A549 (cell line): ENCODE data around the gene RNF38. TPM values are rescaled to one million over a fixed set of nuclear protein-coding genes. Genes with fewer than 3 reads are reported as not detected.
"Not testable (repeated sequence)": the region's sequence is repeated elsewhere in the genome, so short reads cannot be mapped to it uniquely, and the experiment has no call there.

ENCODE experiments used
- ATAC-seq, 2 experiments: fragments of 200-7000 bp in 1 of 2; fragments of >200 bp in 1 of 2; cut with Nextera tagmentation in 1 of 2; cut with Tn5 transposase in 1 of 2; 3 replicates each; pipeline versions ENCODE4 v1.8.0 to v1.9.1; 2018 to 2020; ENCODE audit warnings: mild to moderate bottlenecking in 1 of 2, moderate library complexity in 1 of 2
- CTCF ChIA-PET: fragments of 300-600 bp; sonication (Branson Sonifier 250); formaldehyde crosslinking; extraction: SDS; loops from one replicate; lab custom pipeline; 2021; ENCODE audit warnings: antibody characterized with exemption, inconsistent platforms; lab: Yijun Ruan, JAX
- POLR2A ChIA-PET: fragments of 350-600 bp; formaldehyde crosslinking; extraction: SDS; loops from one replicate; lab custom pipeline; 2021; ENCODE audit warnings: antibody characterized with exemption, inconsistent platforms; lab: Yijun Ruan, JAX
- DNase-seq, 2 experiments: peaks; one replicate each; pipeline versions ENCODE4 v3.0.0 to v3.0.0-alpha.2; 2011 to 2016; ENCODE audit warnings: low read depth in 1 of 2, low spot score in 1 of 2
- FAIRE-seq: peaks from 2 replicates; lab custom pipeline; 2011; peaks lifted over from hg19 to GRCh38; lab: Jason Lieb, UNC
- H3K27ac ChIP-seq, 2 experiments: fragments of >200 bp; sonication (Bioruptor Twin); formaldehyde crosslinking; 3 replicates each; pipeline ENCODE4 v1.5.1; 2016 to 2017
- H3K4me1 ChIP-seq: fragments of >200 bp; sonication (Bioruptor Twin); formaldehyde crosslinking; 3 replicates; pipeline ENCODE4 v1.6.1; 2016
- H3K4me2 ChIP-seq: fragments of >200 bp; sonication (Bioruptor Twin); formaldehyde crosslinking; 3 replicates; pipeline ENCODE4 v1.6.1; 2016
- H3K4me3 ChIP-seq: fragments of >200 bp; sonication (Bioruptor Twin); formaldehyde crosslinking; 3 replicates; pipeline ENCODE4 v1.5.1; 2016
- H3K9me3 ChIP-seq: fragments of >200 bp; sonication (Bioruptor Twin); formaldehyde crosslinking; 3 replicates; pipeline ENCODE4 v1.6.1; 2016
- CBX8 ChIP-seq: fragments of 200-600 bp; sonication (generic); IDR thresholded peaks from 2 replicates; pipeline ENCODE4 v1.6.1; 2016
- CEBPB ChIP-seq, 2 experiments: fragments of >200 bp in 1 of 2; sonication (Bioruptor Twin) in 1 of 2; formaldehyde crosslinking in 1 of 2; IDR thresholded peaks; 2 replicates each; pipeline ENCODE4 v1.6.1; 2012 to 2016
- CHD2 ChIP-seq: fragments of 150-350 bp; IDR thresholded peaks from 2 replicates; pipeline ENCODE4 v1.6.1; 2014; ENCODE audit warnings: low read length; ENCODE audit not compliant: partially characterized antibody
- EP300 ChIP-seq, 2 experiments: fragments of >200 bp; sonication (Bioruptor Twin); formaldehyde crosslinking; IDR thresholded peaks; 2 replicates in 1 of 2; 3 replicates in 1 of 2; pipeline ENCODE4 v1.6.1; 2016 to 2017
- ESRRA ChIP-seq: fragments of 150-350 bp; IDR thresholded peaks from 2 replicates; pipeline ENCODE4 v1.6.1; 2014; ENCODE audit warnings: mild to moderate bottlenecking, low read length, borderline replicate concordance
- FOSL2 ChIP-seq, 2 experiments: fragments of 450-650 bp in 1 of 2; fragments of >200 bp in 1 of 2; sonication (Bioruptor Twin) in 1 of 2; formaldehyde crosslinking; IDR thresholded peaks; 2 replicates each; pipeline versions ENCODE4 v1.5.0 to v1.6.1; 2016 to 2020; ENCODE audit warnings: mild to moderate bottlenecking in 1 of 2, moderate library complexity in 1 of 2
- GATA3 ChIP-seq: IDR thresholded peaks from 2 replicates; pipeline ENCODE4 v1.6.1; 2012; ENCODE audit warnings: borderline replicate concordance
- HOXB13 ChIP-seq: fragments of 250-450 bp; sonication (Bioruptor Pico); IDR thresholded peaks from 2 replicates; pipeline ENCODE4 v1.5.0; 2020; ENCODE audit warnings: low read depth, mild to moderate bottlenecking, moderate library complexity
- JUNB ChIP-seq: fragments of >200 bp; sonication (Bioruptor Twin); formaldehyde crosslinking; IDR thresholded peaks from 2 replicates; pipeline ENCODE4 v1.6.1; 2016
- MAZ ChIP-seq: fragments of 150-350 bp; IDR thresholded peaks from 2 replicates; pipeline ENCODE4 v1.6.1; 2014; ENCODE audit warnings: antibody characterized with exemption, low read depth, low read length, borderline replicate concordance
- NFE2L2 ChIP-seq: fragments of 150-350 bp; conservative IDR thresholded peaks from 2 replicates; pipeline ENCODE4 v1.6.1; 2014; ENCODE audit warnings: low read length
- POLR2A ChIP-seq: IDR thresholded peaks from 2 replicates; pipeline ENCODE4 v1.6.1; 2012; ENCODE audit warnings: mild to moderate bottlenecking, low read length
- POLR2AphosphoS2 ChIP-seq: conservative IDR thresholded peaks from 2 replicates; pipeline ENCODE4 v1.6.1; 2012; ENCODE audit warnings: low read length, improper control_type of control experiment, inconsistent platforms
- SMC3 ChIP-seq: fragments of >200 bp; sonication (Bioruptor Twin); formaldehyde crosslinking; IDR thresholded peaks from 3 replicates; pipeline ENCODE4 v1.6.1; 2018; ENCODE audit warnings: inconsistent platforms
- WGBS: methylation state at CpG from one replicate; pipeline ENCODE4 v1.1.6; 2017; ENCODE audit errors: missing lambda C conversion rate; 5-methylcytosine and 5-hydroxymethylcytosine counted together
- polyA plus RNA-seq, 4 experiments: library from polyadenylated mRNA; depleted of rRNA in 3 of 4; stranded (reverse); fragments of >200 nt; fragmentation: RNase III in 1 of 4; extraction: RNeasy Plus Mini Kit Qiagen cat#74134 plus additional on column Dnase treatment in 1 of 4; gene quantifications; 2 replicates in 3 of 4; 3 replicates in 1 of 4; pipeline ENCODE4 v1.2.3, GENCODE V29; 2011 to 2017
- TF ChIP-seq, protein P1 (sequence below): fragments of 450-650 bp; IDR thresholded peaks from 2 replicates; pipeline ENCODE4 v1.6.1; 2014; ENCODE audit warnings: antibody characterized with exemption
- TF ChIP-seq, protein P2 (sequence below): fragments of >200 bp; sonication (Bioruptor Twin); formaldehyde crosslinking; IDR thresholded peaks from 2 replicates; pipeline ENCODE4 v1.6.1; 2016
- TF ChIP-seq, protein P3 (sequence below): fragments of 250-450 bp; sonication (Bioruptor Pico); IDR thresholded peaks from 2 replicates; pipeline ENCODE4 v1.5.0; 2020; ENCODE audit warnings: low read depth, mild to moderate bottlenecking, moderate library complexity
- TF ChIP-seq, protein P4 (sequence below): fragments of 150-350 bp; IDR thresholded peaks from 2 replicates; pipeline ENCODE4 v1.6.1; 2014; ENCODE audit warnings: low read depth, mild to moderate bottlenecking, low read length
- TF ChIP-seq, protein P5 (sequence below): fragments of >200 bp; sonication (Bioruptor Twin); formaldehyde crosslinking; IDR thresholded peaks from 3 replicates; pipeline ENCODE4 v1.5.1; 2016

The RNF38 gene
- polyA plus RNA-seq, 2 of the 4 experiments (the other 2 are of a cell fraction) = 8.7 to 13.2 TPM

DNA sequence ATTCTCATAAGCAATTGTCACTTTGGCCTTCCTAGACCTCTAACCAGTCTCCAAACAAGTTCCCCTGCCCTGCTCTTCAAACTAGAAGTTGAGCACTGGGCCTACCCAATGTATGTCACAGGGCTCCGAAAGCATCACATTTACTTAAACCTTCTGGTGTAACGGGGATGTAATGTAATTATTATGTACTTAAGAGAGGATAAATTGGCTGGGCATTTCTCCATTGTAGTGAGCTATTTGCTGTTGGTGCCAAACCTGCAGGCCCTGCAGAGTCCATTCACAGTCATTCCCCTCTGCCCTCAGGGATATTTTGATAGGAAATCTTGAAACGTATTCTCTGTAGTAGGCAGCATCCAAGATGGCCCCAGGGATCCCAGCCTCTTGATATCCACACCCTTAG is 77.6 kb downstream of the RNF38 start:
- ATAC-seq (no peak), FAIRE-seq (no peak), DNase-seq (no peak)
- TF ChIP-seq POLR2AphosphoS2 (no peak), ESRRA (no peak), CHD2 (no peak), CBX8 (no peak), EP300 (IDR thresholded peaks at IDR 0.05) (no peak), HOXB13 (CRISPR knock-in tag) (no peak), NFE2L2 (no peak), MAZ (no peak)
- TF ChIP-seq, protein P1, sequence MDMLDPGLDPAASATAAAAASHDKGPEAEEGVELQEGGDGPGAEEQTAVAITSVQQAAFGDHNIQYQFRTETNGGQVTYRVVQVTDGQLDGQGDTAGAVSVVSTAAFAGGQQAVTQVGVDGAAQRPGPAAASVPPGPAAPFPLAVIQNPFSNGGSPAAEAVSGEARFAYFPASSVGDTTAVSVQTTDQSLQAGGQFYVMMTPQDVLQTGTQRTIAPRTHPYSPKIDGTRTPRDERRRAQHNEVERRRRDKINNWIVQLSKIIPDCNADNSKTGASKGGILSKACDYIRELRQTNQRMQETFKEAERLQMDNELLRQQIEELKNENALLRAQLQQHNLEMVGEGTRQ = no peak
- TF ChIP-seq, protein P2, sequence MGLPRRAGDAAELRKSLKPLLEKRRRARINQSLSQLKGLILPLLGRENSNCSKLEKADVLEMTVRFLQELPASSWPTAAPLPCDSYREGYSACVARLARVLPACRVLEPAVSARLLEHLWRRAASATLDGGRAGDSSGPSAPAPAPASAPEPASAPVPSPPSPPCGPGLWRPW = no peak
- TF ChIP-seq, protein P3, sequence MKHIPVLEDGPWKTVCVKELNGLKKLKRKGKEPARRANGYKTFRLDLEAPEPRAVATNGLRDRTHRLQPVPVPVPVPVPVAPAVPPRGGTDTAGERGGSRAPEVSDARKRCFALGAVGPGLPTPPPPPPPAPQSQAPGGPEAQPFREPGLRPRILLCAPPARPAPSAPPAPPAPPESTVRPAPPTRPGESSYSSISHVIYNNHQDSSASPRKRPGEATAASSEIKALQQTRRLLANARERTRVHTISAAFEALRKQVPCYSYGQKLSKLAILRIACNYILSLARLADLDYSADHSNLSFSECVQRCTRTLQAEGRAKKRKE (CRISPR knock-in tag) = no peak
- CTCF ChIA-PET = interaction anchor here (1.4 to 2.8 kb wide), 2 partner anchors 20 to 75 kb away, joined by 3 to 10 read pairs; no protein-coding TSS in a partner anchor
- 67% methylated on average over 3 of the region's 3 CpGs for WGBS
- H3K4me1 ChIP-seq = peaks cover 34% of the 10 kb centered on the region
- POLR2A ChIA-PET = no interaction called here
- H3K4me2 ChIP-seq = no peak overlapping the region
- no peak overlapping the region for H3K4me3 ChIP-seq
- H3K27ac ChIP-seq = peak overlapping the region in 1 of 2 experiments; percentile 58; a peak in 3 of 6 replicates
- peaks cover 16% of the 10 kb centered on the region for H3K9me3 ChIP-seq

DNA sequence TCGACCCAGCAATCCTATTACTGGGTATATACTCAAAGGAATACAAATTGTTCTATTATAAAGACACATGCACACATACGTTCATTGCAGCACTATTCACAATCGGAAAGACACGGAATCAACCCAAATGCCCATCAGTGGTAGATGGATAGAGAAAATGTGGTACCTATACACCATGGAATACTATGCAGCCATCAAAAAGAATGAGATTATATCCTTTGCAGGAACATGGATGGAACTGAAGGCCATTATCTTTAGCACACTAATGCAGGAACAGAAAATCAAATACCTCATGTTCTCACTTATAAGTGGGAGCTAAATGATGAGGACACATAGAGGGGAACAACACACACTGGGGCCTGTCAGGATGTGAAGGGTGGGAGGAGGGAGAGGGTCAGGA is 78.2 kb downstream of the RNF38 start:
- peaks cover 16% of the 10 kb centered on the region for H3K9me3 ChIP-seq
- DNase-seq, ATAC-seq, H3K4me2 ChIP-seq, POLR2A ChIA-PET, H3K4me3 ChIP-seq: not testable (repeated sequence)
- FAIRE-seq = peak; percentile 51
- 87% methylated on average over 4 of the region's 4 CpGs for WGBS
- peaks cover 40% of the 10 kb centered on the region for H3K4me1 ChIP-seq
- H3K27ac ChIP-seq = peak overlapping the region in 1 of 2 experiments; percentile 99; a peak in 3 of 6 replicates
- CTCF ChIA-PET = interaction anchor here (1.4 to 2.8 kb wide), 2 partner anchors 19 to 74 kb away, joined by 3 to 10 read pairs; no protein-coding TSS in a partner anchor

DNA sequence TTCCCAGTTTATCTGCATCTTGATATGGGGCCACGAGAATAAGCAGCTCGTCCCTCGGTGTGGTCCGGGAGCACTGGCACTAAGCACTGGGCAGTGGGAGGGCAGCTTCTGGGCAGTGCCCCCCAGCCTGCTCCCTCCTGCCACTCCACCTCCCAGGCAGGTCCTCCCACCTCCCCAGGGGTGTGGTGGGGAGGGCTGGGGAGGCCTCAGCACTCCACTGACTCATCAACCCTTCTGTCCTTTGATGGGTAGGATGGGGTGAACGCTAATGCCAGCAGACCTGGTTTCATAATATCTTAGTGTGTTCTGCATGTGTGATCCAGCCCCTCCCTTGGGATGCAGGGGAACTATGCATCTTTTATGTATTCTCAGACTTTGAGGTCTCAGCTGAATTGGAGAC is 79.6 kb downstream of the RNF38 start:
- Histone ChIP-seq H3K9me3 (peaks cover 16% of the 10 kb centered on the region), H3K4me3 (peak overlapping the region; percentile 14; the same call in 1 of the 3 replicates), H3K27ac (peak overlapping the region; percentile 87 to 99), H3K4me2 (peak overlapping the region; percentile 62), H3K4me1 (peaks cover 54% of the 10 kb centered on the region)
- ChIA-PET POLR2A (interaction anchor here (2.2 to 4.6 kb wide), 2 partner anchors 62 to 130 kb away, joined by 7 to 40 read pairs; partner anchors contain the start of genes CLTA and GNE), CTCF (interaction anchor here (0.9 to 5.6 kb wide), 7 partner anchors 10 to 77 kb away, joined by 3 to 76 read pairs (median 4); no protein-coding TSS in a partner anchor)
- FAIRE-seq = peak; percentile 86
- ATAC-seq = peak; percentile 64 to 81
- 16% methylated on average over 5 of the region's 5 CpGs for WGBS
- TF ChIP-seq, protein P4, sequence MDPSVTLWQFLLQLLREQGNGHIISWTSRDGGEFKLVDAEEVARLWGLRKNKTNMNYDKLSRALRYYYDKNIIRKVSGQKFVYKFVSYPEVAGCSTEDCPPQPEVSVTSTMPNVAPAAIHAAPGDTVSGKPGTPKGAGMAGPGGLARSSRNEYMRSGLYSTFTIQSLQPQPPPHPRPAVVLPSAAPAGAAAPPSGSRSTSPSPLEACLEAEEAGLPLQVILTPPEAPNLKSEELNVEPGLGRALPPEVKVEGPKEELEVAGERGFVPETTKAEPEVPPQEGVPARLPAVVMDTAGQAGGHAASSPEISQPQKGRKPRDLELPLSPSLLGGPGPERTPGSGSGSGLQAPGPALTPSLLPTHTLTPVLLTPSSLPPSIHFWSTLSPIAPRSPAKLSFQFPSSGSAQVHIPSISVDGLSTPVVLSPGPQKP = no peak
- TF ChIP-seq, protein P5, sequence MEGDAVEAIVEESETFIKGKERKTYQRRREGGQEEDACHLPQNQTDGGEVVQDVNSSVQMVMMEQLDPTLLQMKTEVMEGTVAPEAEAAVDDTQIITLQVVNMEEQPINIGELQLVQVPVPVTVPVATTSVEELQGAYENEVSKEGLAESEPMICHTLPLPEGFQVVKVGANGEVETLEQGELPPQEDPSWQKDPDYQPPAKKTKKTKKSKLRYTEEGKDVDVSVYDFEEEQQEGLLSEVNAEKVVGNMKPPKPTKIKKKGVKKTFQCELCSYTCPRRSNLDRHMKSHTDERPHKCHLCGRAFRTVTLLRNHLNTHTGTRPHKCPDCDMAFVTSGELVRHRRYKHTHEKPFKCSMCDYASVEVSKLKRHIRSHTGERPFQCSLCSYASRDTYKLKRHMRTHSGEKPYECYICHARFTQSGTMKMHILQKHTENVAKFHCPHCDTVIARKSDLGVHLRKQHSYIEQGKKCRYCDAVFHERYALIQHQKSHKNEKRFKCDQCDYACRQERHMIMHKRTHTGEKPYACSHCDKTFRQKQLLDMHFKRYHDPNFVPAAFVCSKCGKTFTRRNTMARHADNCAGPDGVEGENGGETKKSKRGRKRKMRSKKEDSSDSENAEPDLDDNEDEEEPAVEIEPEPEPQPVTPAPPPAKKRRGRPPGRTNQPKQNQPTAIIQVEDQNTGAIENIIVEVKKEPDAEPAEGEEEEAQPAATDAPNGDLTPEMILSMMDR = no peak
- peak; percentile 42 to 56; a peak in 2 of 5 replicates for TF ChIP-seq EP300 (IDR thresholded peaks at IDR 0.05)
- peak; percentile 33; the same call in 1 of the 2 replicates for TF ChIP-seq GATA3
- peak; percentile 67 for TF ChIP-seq JUNB
- TF ChIP-seq POLR2A = peak; percentile 25; the same call in 1 of the 2 replicates
- TF ChIP-seq FOSL2 (IDR thresholded peaks at IDR 0.05) = peak; percentile 45
- TF ChIP-seq FOSL2 (CRISPR knock-in tag; IDR thresholded peaks at IDR 0.05) = peak; percentile 59; the same call in 1 of the 2 replicates
- peak; percentile 15; the same call in 1 of the 3 replicates for TF ChIP-seq SMC3
- peak; percentile 14 to 33; a peak in 2 of 4 replicates for TF ChIP-seq CEBPB (IDR thresholded peaks at IDR 0.05)
- peak; percentile 76 to 83 for DNase-seq
